ENCODE measurements around the gene MS4A4E.

The MS4A4E gene

DNA sequence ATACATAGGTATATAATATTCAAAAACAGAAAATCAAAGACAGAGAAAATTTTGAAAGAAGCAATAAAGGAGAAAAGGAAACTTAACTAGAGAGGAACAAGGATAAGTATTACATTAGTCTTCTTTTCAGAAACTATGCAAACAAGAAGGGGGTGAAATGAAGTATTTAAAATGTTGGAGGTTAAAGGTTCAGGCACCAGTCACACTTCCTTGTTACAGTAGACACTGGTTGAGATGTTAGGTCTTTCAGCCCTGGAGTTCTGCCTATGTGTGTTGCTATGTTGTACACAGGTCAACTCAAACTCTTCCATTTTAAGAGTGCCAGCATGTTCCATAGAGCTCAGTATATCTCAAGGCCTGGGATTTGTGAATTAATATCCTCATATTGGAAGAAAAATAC lies 31.5 kb upstream of the MS4A4E start:
- no peak for DNase-seq (ENCODE audit: low read depth in 2 of 2)
- TF ChIP-seq, protein P1, sequence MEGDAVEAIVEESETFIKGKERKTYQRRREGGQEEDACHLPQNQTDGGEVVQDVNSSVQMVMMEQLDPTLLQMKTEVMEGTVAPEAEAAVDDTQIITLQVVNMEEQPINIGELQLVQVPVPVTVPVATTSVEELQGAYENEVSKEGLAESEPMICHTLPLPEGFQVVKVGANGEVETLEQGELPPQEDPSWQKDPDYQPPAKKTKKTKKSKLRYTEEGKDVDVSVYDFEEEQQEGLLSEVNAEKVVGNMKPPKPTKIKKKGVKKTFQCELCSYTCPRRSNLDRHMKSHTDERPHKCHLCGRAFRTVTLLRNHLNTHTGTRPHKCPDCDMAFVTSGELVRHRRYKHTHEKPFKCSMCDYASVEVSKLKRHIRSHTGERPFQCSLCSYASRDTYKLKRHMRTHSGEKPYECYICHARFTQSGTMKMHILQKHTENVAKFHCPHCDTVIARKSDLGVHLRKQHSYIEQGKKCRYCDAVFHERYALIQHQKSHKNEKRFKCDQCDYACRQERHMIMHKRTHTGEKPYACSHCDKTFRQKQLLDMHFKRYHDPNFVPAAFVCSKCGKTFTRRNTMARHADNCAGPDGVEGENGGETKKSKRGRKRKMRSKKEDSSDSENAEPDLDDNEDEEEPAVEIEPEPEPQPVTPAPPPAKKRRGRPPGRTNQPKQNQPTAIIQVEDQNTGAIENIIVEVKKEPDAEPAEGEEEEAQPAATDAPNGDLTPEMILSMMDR (IDR thresholded peaks at IDR 0.05; ENCODE audit: low read depth, low read length), result no peak
- H3K4me3 ChIP-seq (replicated peaks in 1 of 2; ENCODE audit: low read depth in 2 of 2, low read length in 2 of 2), result no peak overlapping the region

- peak; percentile 29 to 51 for DNase-seq (ENCODE audit: low read depth in 2 of 2)
- TF ChIP-seq, protein P1 (IDR thresholded peaks at IDR 0.05; ENCODE audit: low read depth, low read length), result peak; percentile 59
- H3K4me3 ChIP-seq (replicated peaks in 1 of 2; ENCODE audit: low read depth in 2 of 2, low read length in 2 of 2), result no peak overlapping the region
Measured at GRCh38 chr11:60265373-60266214, 22.7 kb upstream of the MS4A4E start.

DNA sequence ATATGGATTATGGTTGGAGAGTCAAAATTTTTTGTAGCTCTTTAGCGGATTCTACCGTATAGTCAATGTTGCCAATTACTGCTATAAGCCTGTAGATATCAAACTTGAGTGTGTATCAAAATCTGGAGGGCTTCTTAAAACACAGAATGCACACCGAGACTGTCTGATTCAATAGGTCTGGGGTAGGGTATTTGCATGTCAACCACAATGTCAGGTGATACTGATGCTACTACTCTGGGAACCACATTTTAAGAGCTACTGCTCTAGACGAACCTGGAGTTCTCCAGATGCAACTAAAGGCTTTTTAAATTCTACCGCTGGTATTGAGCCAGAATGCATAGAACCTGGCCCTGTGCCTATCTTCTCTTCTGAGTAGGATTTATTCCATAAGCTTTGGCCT lies 21.7 kb upstream of the MS4A4E start:
- TF ChIP-seq, protein P1 (IDR thresholded peaks at IDR 0.05; ENCODE audit: low read depth, low read length), result no peak
- no peak overlapping the region for H3K4me3 ChIP-seq (replicated peaks in 1 of 2; ENCODE audit: low read depth in 2 of 2, low read length in 2 of 2)
- DNase-seq (ENCODE audit: low read depth in 2 of 2), result no peak

- no peak for DNase-seq (ENCODE audit: low read depth in 2 of 2)
- TF ChIP-seq, protein P1 (IDR thresholded peaks at IDR 0.05; ENCODE audit: low read depth, low read length), result no peak
- no peak overlapping the region for H3K4me3 ChIP-seq (replicated peaks in 1 of 2; ENCODE audit: low read depth in 2 of 2, low read length in 2 of 2)
Measured at GRCh38 chr11:60263402-60263801, 20.5 kb upstream of the MS4A4E start.

- H3K4me3 ChIP-seq (replicated peaks in 1 of 2; ENCODE audit: low read depth in 2 of 2, low read length in 2 of 2), result no peak overlapping the region
- DNase-seq (ENCODE audit: low read depth in 2 of 2), result no peak
- TF ChIP-seq, protein P1 (IDR thresholded peaks at IDR 0.05; ENCODE audit: low read depth, low read length), result no peak
Measured at GRCh38 chr11:60261014-60261413, 18.1 kb upstream of the MS4A4E start.

DNA sequence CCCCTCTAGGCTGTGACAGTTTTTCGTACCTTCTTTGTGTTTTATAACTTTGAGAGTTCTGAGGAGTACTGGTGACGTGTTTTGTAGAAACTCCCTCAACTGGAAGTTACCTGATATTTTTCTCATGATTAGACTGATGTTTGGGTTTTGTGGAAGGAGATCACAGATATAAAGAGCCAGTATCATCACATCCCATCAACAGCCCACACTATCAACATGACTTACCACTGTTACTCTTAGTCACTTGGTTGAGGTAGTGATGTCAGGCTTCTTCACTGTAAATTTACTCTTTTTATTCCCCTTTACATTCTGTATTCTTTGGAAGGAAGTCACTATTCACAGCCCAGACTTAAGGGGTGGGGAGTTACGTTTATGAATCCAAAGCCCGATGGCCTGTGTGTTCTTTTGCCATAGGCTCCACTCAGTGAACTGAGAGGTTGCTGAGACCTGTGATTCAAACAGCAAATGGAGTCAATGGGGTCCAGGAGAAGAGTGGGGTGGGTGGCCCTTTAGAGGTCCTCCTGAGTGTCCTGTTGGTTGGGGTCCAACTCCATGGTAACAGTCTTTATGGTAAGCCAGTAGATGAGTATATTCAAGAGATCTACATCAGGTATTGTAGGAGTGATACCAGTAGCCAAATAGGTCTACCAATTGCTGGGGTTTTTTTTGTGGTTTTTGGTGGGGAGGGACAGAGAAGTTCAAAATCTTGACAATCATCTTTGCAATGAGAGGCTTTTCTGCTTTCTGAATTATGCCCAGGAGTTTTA lies 15.2 kb upstream of the MS4A4E start:
- no peak overlapping the region for H3K4me3 ChIP-seq (replicated peaks in 1 of 2; ENCODE audit: low read depth in 2 of 2, low read length in 2 of 2)
- no peak for DNase-seq (ENCODE audit: low read depth in 2 of 2)
- TF ChIP-seq, protein P1 (IDR thresholded peaks at IDR 0.05; ENCODE audit: low read depth, low read length), result no peak

Measured in cardiac fibroblast (primary cell).